GM12874 (cell line): ENCODE data around the gene SOX10.

Experiments used
- CTCF ChIP-seq: IDR thresholded peaks from 2 replicates; pipeline ENCODE4 v1.5.1; 2011; ENCODE audit warnings: low read depth, mild to moderate bottlenecking, control low read depth, low read length, moderate library complexity; ENCODE audit not compliant: insufficient read depth

Gene SOX10

GRCh38 chr22:37982151-37982785 is 2.1 kb downstream of the SOX10 start:
- TF ChIP-seq CTCF, result no peak

GRCh38 chr22:37981282-37982011 is 2.9 kb downstream of the SOX10 start:
- TF ChIP-seq CTCF, result no peak

GRCh38 chr22:37979782-37980181 is 4.6 kb downstream of the SOX10 start:
- TF ChIP-seq CTCF, result no peak

- no peak for TF ChIP-seq CTCF
These were observed 7.8 kb downstream of the SOX10 start for GRCh38 chr22:37976547-37976946.

GRCh38 chr22:37975153-37975552 is 9.2 kb downstream of the SOX10 start:
- no peak for TF ChIP-seq CTCF

GRCh38 chr22:37973271-37974170 is 10.8 kb downstream of the SOX10 start:
- no peak for TF ChIP-seq CTCF

- no peak for TF ChIP-seq CTCF
These were observed 11.8 kb downstream of the SOX10 start for GRCh38 chr22:37972527-37972926.
